Trophoblast cell (in vitro differentiated cells and primary cell): Measurements from ENCODE around the gene CHERP.

ENCODE experiments used
- DNase-seq, 2 donors: peaks; one replicate each; pipeline ENCODE4 v3.0.0-alpha.2; 2016
- H2AFZ ChIP-seq: 2 replicates; pipeline ENCODE4 v1.6.1; 2013; ENCODE audit warnings: low read length, moderate library complexity, mild to moderate bottlenecking; ENCODE audit not compliant: insufficient read depth, poor library complexity
- H2AK5ac ChIP-seq: 2 replicates; pipeline ENCODE4 v1.6.1; 2013; ENCODE audit warnings: mild to moderate bottlenecking, low read length
- H2BK120ac ChIP-seq: 2 replicates; pipeline ENCODE4 v1.6.1; 2013; ENCODE audit warnings: low read length, mild to moderate bottlenecking, moderate library complexity; ENCODE audit not compliant: insufficient read depth, poor library complexity
- H2BK12ac ChIP-seq: 2 replicates; pipeline ENCODE4 v1.6.1; 2013; ENCODE audit warnings: mild to moderate bottlenecking, low read length, moderate library complexity
- H2BK5ac ChIP-seq: 2 replicates; pipeline ENCODE4 v1.6.1; 2013; ENCODE audit warnings: low read length, low read depth, moderate library complexity, mild to moderate bottlenecking; ENCODE audit not compliant: poor library complexity
- H3K14ac ChIP-seq: 2 replicates; pipeline ENCODE4 v1.6.1; 2013; ENCODE audit warnings: mild to moderate bottlenecking, low read length
- H3K18ac ChIP-seq: 2 replicates; pipeline ENCODE4 v1.6.1; 2013; ENCODE audit warnings: mild to moderate bottlenecking, low read length
- H3K23ac ChIP-seq: 2 replicates; pipeline ENCODE4 v1.6.1; 2013; ENCODE audit warnings: low read length
- H3K27ac ChIP-seq: 2 replicates; pipeline ENCODE4 v1.5.1; 2013; ENCODE audit warnings: low read depth, mild to moderate bottlenecking, inconsistent platforms, low read length, moderate library complexity
- H3K27me3 ChIP-seq: 2 replicates; pipeline ENCODE4 v1.6.1; 2013; ENCODE audit warnings: inconsistent platforms, mild to moderate bottlenecking, low read length, moderate library complexity; ENCODE audit not compliant: insufficient read depth
- H3K36me3 ChIP-seq, 2 experiments: 1 replicate in 1 of 2; 2 replicates in 1 of 2; pipeline ENCODE4 v1.6.1; 2013; ENCODE audit warnings: low read length in 2 of 2, mild to moderate bottlenecking in 2 of 2, moderate library complexity in 1 of 2; ENCODE audit not compliant: insufficient read depth in 2 of 2, control insufficient read depth in 1 of 2
- H3K4ac ChIP-seq: 2 replicates; pipeline ENCODE4 v1.6.1; 2013; ENCODE audit warnings: low read depth, mild to moderate bottlenecking, low read length, moderate library complexity
- H3K4me1 ChIP-seq, 2 experiments: 1 replicate in 1 of 2; 2 replicates in 1 of 2; pipeline ENCODE4 v1.6.1; 2013; ENCODE audit warnings: low read length in 2 of 2, mild to moderate bottlenecking in 2 of 2, moderate library complexity in 1 of 2; ENCODE audit not compliant: insufficient read depth in 2 of 2, control insufficient read depth in 1 of 2
- H3K4me2 ChIP-seq: 2 replicates; pipeline ENCODE4 v1.6.1; 2013; ENCODE audit warnings: inconsistent platforms, mild to moderate bottlenecking, low read length, moderate library complexity
- H3K4me3 ChIP-seq: 2 replicates; pipeline ENCODE4 v1.5.1; 2013; ENCODE audit warnings: mild to moderate bottlenecking, low read depth, low read length, inconsistent platforms
- H3K79me1 ChIP-seq: one replicate; pipeline ENCODE4 v1.6.1; 2013; ENCODE audit warnings: low read length
- H3K79me2 ChIP-seq: 2 replicates; pipeline ENCODE4 v1.6.1; 2013; ENCODE audit warnings: low read length, mild to moderate bottlenecking; ENCODE audit not compliant: control insufficient read depth, insufficient read depth, poor library complexity
- H3K9ac ChIP-seq: 2 replicates; pipeline ENCODE4 v1.6.1; 2013; ENCODE audit warnings: mild to moderate bottlenecking, low read length
- H3K9me3 ChIP-seq: 2 replicates; pipeline ENCODE4 v1.6.1; 2013; ENCODE audit warnings: low read depth, mild to moderate bottlenecking, control low read depth, inconsistent platforms, low read length; ENCODE audit not compliant: insufficient read depth
- H4K12ac ChIP-seq: 2 replicates; pipeline ENCODE4 v1.6.1; 2013; ENCODE audit warnings: low read depth, mild to moderate bottlenecking, low read length, moderate library complexity
- H4K8ac ChIP-seq: 2 replicates; pipeline ENCODE4 v1.6.1; 2013; ENCODE audit warnings: low read depth, mild to moderate bottlenecking, low read length, moderate library complexity
- H4K91ac ChIP-seq: one replicate; pipeline ENCODE4 v1.6.1; 2013; ENCODE audit warnings: low read depth, mild to moderate bottlenecking, low read length, moderate library complexity
- WGBS: extraction: QIAGEN DNeasy Blood & Tissue Kit; methylation state at CpG from one replicate; pipeline ENCODE4 v1.1.7; 2013; ENCODE audit warnings: missing lambda C conversion rate; ENCODE audit not compliant: insufficient read length, insufficient coverage; ENCODE audit errors: extremely low coverage; 5-methylcytosine and 5-hydroxymethylcytosine counted together

Gene CHERP

GRCh38 chr19:16529466-16530144 lies 12.6 kb downstream of the CHERP start:
- Histone ChIP-seq H3K9ac (no peak overlapping the region), H4K12ac (no peak overlapping the region), H3K23ac (no peak overlapping the region), H4K8ac (no peak overlapping the region), H3K4me1 (peaks cover 12 to 15% of the 10 kb centered on the region in 2 experiments), H3K27ac (no peak overlapping the region), H3K36me3 (peaks cover 83 to 89% of the 10 kb centered on the region in 2 experiments), H3K18ac (no peak overlapping the region), H3K9me3 (peaks cover 3% of the 10 kb centered on the region), H3K79me1 (peaks cover 3% of the 10 kb centered on the region), H2BK5ac (no peak overlapping the region), H3K79me2 (no peaks in the 10 kb centered on the region), H2AK5ac (no peak overlapping the region), H2BK120ac (no peak overlapping the region), H2BK12ac (no peak overlapping the region), H3K4ac (no peak overlapping the region), H4K91ac (no peak overlapping the region), H3K27me3 (no peaks in the 10 kb centered on the region), H3K14ac (no peak overlapping the region), H3K4me3 (no peak overlapping the region), H3K4me2 (no peak overlapping the region), H2AFZ (no peak overlapping the region)
- DNase-seq = no peak
- no CpG with 5 or more reads among the region's 25 CpGs for WGBS

- peak overlapping the region; percentile 66 for H3K27ac ChIP-seq
- no peaks in the 10 kb centered on the region for H3K27me3 ChIP-seq
- H4K8ac ChIP-seq = no peak overlapping the region
- H2BK5ac ChIP-seq = no peak overlapping the region
- H2AFZ ChIP-seq = no peak overlapping the region
- H2BK12ac ChIP-seq = no peak overlapping the region
- H3K36me3 ChIP-seq = peaks cover 83 to 88% of the 10 kb centered on the region in 2 experiments
- no peak overlapping the region for H3K14ac ChIP-seq
- no peak overlapping the region for H3K9ac ChIP-seq
- H3K79me2 ChIP-seq = no peaks in the 10 kb centered on the region
- no peak overlapping the region for H4K12ac ChIP-seq
- H3K4me1 ChIP-seq = peaks cover 12 to 15% of the 10 kb centered on the region in 2 experiments
- WGBS = no CpG with 5 or more reads among the region's 12 CpGs
- H2BK120ac ChIP-seq = no peak overlapping the region
- H3K9me3 ChIP-seq = peaks cover 3% of the 10 kb centered on the region
- no peak overlapping the region for H3K4me3 ChIP-seq
- peak overlapping the region; percentile 46 for H3K4me2 ChIP-seq
- H3K18ac ChIP-seq = no peak overlapping the region
- DNase-seq = peak in 1 of 2 donors; percentile 21
- H3K4ac ChIP-seq = no peak overlapping the region
- H2AK5ac ChIP-seq = no peak overlapping the region
- no peak overlapping the region for H3K23ac ChIP-seq
- H3K79me1 ChIP-seq = peaks cover 3% of the 10 kb centered on the region
- no peak overlapping the region for H4K91ac ChIP-seq
Measured at GRCh38 chr19:16527971-16528521, 14.2 kb downstream of the CHERP start.

- H3K9ac ChIP-seq = peak overlapping the region; percentile 18
- H4K12ac ChIP-seq = no peak overlapping the region
- H3K4me2 ChIP-seq = peak overlapping the region; percentile 46
- no peaks in the 10 kb centered on the region for H3K79me2 ChIP-seq
- H2BK5ac ChIP-seq = no peak overlapping the region
- H3K23ac ChIP-seq = no peak overlapping the region
- no peak overlapping the region for H3K18ac ChIP-seq
- H4K91ac ChIP-seq = no peak overlapping the region
- H2BK120ac ChIP-seq = no peak overlapping the region
- H3K4me1 ChIP-seq = peaks cover 12 to 15% of the 10 kb centered on the region in 2 experiments
- H3K36me3 ChIP-seq = peaks cover 83 to 88% of the 10 kb centered on the region in 2 experiments
- no CpG with 5 or more reads among the region's 14 CpGs for WGBS
- H3K4me3 ChIP-seq = peak overlapping the region; percentile 1
- no peak overlapping the region for H3K14ac ChIP-seq
- H3K79me1 ChIP-seq = peaks cover 3% of the 10 kb centered on the region
- no peak overlapping the region for H4K8ac ChIP-seq
- peak; percentile 64 to 82 for DNase-seq
- H3K27ac ChIP-seq = peak overlapping the region; percentile 66
- peaks cover 3% of the 10 kb centered on the region for H3K9me3 ChIP-seq
- H3K4ac ChIP-seq = no peak overlapping the region
- H3K27me3 ChIP-seq = no peaks in the 10 kb centered on the region
- H2AK5ac ChIP-seq = no peak overlapping the region
- H2BK12ac ChIP-seq = no peak overlapping the region
- H2AFZ ChIP-seq = no peak overlapping the region
Measured at GRCh38 chr19:16527334-16527935, 14.8 kb downstream of the CHERP start.

GRCh38 chr19:16525751-16526481 lies 16.3 kb downstream of the CHERP start:
- Histone ChIP-seq H2AFZ (no peak overlapping the region), H2BK12ac (no peak overlapping the region), H3K79me1 (peaks cover 3% of the 10 kb centered on the region), H3K4me1 (peaks cover 12 to 15% of the 10 kb centered on the region in 2 experiments), H2AK5ac (no peak overlapping the region), H3K36me3 (peaks cover 82 to 85% of the 10 kb centered on the region in 2 experiments), H3K18ac (no peak overlapping the region), H4K91ac (no peak overlapping the region), H3K23ac (no peak overlapping the region), H3K9ac (no peak overlapping the region), H3K27ac (no peak overlapping the region), H2BK5ac (no peak overlapping the region), H2BK120ac (no peak overlapping the region), H3K27me3 (no peaks in the 10 kb centered on the region), H3K4ac (no peak overlapping the region), H3K14ac (no peak overlapping the region), H4K8ac (no peak overlapping the region), H3K9me3 (peaks cover 3% of the 10 kb centered on the region), H3K79me2 (no peaks in the 10 kb centered on the region), H3K4me3 (no peak overlapping the region), H4K12ac (no peak overlapping the region), H3K4me2 (no peak overlapping the region)
- no CpG with 5 or more reads among the region's 29 CpGs for WGBS
- DNase-seq = no peak
